ENCODE measurements around the gene GNG7. TPM values are rescaled to one million over a fixed set of nuclear protein-coding genes. Genes with fewer than 3 reads are reported as not detected.
"Not testable (repeated sequence)": the region's sequence is repeated elsewhere in the genome, so short reads cannot be mapped to it uniquely, and the experiment has no call there.

GNG7 gene
- total and polyA plus RNA-seq, 2 donors (not counting 3 experiments of a cell fraction or from before 2014, with no cell fraction given): 0.29 to 0.84 TPM

DNA sequence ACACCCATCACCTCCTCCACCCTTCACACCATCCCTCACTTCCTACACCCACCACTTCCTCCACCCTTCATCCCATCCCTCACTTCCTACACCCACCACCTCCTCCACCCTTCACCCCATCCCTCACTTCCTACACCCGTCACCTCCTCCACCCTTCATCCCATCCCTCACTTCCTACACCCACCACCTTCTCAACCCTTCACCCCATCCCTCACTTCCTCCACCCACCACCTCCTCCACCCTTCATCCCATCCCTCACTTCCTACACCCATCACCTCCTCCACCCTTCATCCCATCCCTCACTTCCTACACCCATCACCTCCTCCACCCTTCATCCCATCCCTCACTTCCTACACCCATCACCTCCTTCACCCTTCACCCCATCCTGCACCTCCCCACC is 11.6 kb upstream of the GNG7 start:
- H3K9me1 ChIP-seq (replicated peaks; ENCODE audit: control insufficient read depth, extremely low read depth, insufficient read depth, low read length); CTCF ChIA-PET; H3K79me2 ChIP-seq (ENCODE audit: control insufficient read depth, insufficient read depth, low read length); dilution Hi-C loops (cut with MboI; ENCODE audit: extremely low pct_ligation_motif_present, low sequenced_read_pairs); H3K9ac ChIP-seq (replicated peaks; ENCODE audit: extremely low read depth, insufficient read depth, low read length); H3K27ac ChIP-seq (ENCODE audit: insufficient read depth, low read depth, low read length); H3K9me3 ChIP-seq (replicated peaks; ENCODE audit: control insufficient read depth, insufficient read depth, low read length); H3K27me3 ChIP-seq (ENCODE audit: control insufficient read depth in 2 of 2, insufficient read depth in 2 of 2, low read length in 2 of 2); H4K20me1 ChIP-seq (replicated peaks; ENCODE audit: control insufficient read depth, extremely low read depth, insufficient read depth, low read length); POLR2A ChIA-PET; H2AFZ ChIP-seq (ENCODE audit: low read depth, low read length); intact Hi-C loops (cut with micrococcal nuclease); H3K36me3 ChIP-seq (ENCODE audit: control insufficient read depth in 2 of 2, extremely low read depth in 1 of 2, insufficient read depth in 2 of 2, low read length in 2 of 2); DNase-seq (ENCODE audit: low read depth, low spot score); H3K4me2 ChIP-seq (ENCODE audit: insufficient read depth, low read length); BruUV-seq (replicated peaks); H3K4me1 ChIP-seq (ENCODE audit: control insufficient read depth, extremely low read depth, insufficient read depth, low read length); FAIRE-seq; H3K4me3 ChIP-seq (replicated peaks in 1 of 3; ENCODE audit: insufficient read depth in 1 of 3, low read depth in 1 of 3, low read length in 3 of 3): not testable (repeated sequence)

DNA sequence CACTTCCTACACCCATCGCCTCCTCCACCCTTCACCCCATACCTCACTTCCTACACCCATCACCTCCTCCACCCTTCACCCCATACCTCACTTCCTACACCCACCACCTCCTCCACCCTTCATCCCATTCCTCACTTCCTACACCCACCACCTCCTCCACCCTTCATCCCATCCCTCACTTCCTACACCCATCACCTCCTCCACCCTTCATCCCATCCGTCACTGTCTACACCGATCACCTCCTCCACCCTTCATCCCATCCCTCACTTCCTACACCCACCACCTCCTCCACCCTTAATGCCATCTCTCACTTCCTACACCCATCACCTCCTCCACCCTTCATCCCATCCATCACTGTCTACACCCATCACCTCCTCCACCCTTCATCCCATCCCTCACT is 10.7 kb upstream of the GNG7 start:
- H3K4me1 ChIP-seq (ENCODE audit: control insufficient read depth, extremely low read depth, insufficient read depth, low read length); FAIRE-seq; H3K36me3 ChIP-seq (ENCODE audit: control insufficient read depth in 2 of 2, extremely low read depth in 1 of 2, insufficient read depth in 2 of 2, low read length in 2 of 2); H4K20me1 ChIP-seq (replicated peaks; ENCODE audit: control insufficient read depth, extremely low read depth, insufficient read depth, low read length); POLR2A ChIA-PET; BruUV-seq (replicated peaks); H3K4me3 ChIP-seq (replicated peaks in 1 of 3; ENCODE audit: insufficient read depth in 1 of 3, low read depth in 1 of 3, low read length in 3 of 3); DNase-seq (ENCODE audit: low read depth, low spot score); CTCF ChIA-PET; H3K27me3 ChIP-seq (ENCODE audit: control insufficient read depth in 2 of 2, insufficient read depth in 2 of 2, low read length in 2 of 2); H3K79me2 ChIP-seq (ENCODE audit: control insufficient read depth, insufficient read depth, low read length); dilution Hi-C loops (cut with MboI; ENCODE audit: extremely low pct_ligation_motif_present, low sequenced_read_pairs); intact Hi-C loops (cut with micrococcal nuclease); H3K9ac ChIP-seq (replicated peaks; ENCODE audit: extremely low read depth, insufficient read depth, low read length); H2AFZ ChIP-seq (ENCODE audit: low read depth, low read length); H3K9me1 ChIP-seq (replicated peaks; ENCODE audit: control insufficient read depth, extremely low read depth, insufficient read depth, low read length); H3K4me2 ChIP-seq (ENCODE audit: insufficient read depth, low read length); H3K9me3 ChIP-seq (replicated peaks; ENCODE audit: control insufficient read depth, insufficient read depth, low read length); H3K27ac ChIP-seq (ENCODE audit: insufficient read depth, low read depth, low read length): not testable (repeated sequence)

GRCh38 chr19:2711875-2712205 is 9.3 kb upstream of the GNG7 start:
- no TSS peak for BruUV-seq (replicated peaks)
- TF ChIP-seq FOS (IDR thresholded peaks at IDR 0.05; ENCODE audit: borderline replicate concordance, insufficient read depth, low read length) (no peak), MAX (IDR thresholded peaks at IDR 0.05; ENCODE audit: insufficient read depth, insufficient read length) (no peak), POLR2A (IDR thresholded peaks at IDR 0.05; ENCODE audit: low read depth, low read length) (no peak), MYC (IDR thresholded peaks at IDR 0.05; ENCODE audit: low read depth, low read length) (no peak), EZH2 (IDR thresholded peaks at IDR 0.05; ENCODE audit: borderline replicate concordance, low read depth, low read length, severe bottlenecking) (no peak), POLR2AphosphoS5 (IDR thresholded peaks at IDR 0.05; ENCODE audit: insufficient read depth, low read depth, low read length) (no peak), GATA2 (IDR thresholded peaks at IDR 0.05; ENCODE audit: insufficient read depth, insufficient read length, low read depth, low read length) (no peak), CTCF (IDR thresholded peaks at IDR 0.05; ENCODE audit: extremely low read depth in 1 of 2, insufficient read depth in 1 of 2, low read depth in 1 of 2, low read length in 2 of 2) (no peak), JUN (IDR thresholded peaks at IDR 0.05; ENCODE audit: borderline replicate concordance, insufficient read depth, insufficient read length, low read depth) (no peak)
- Histone ChIP-seq H2AFZ (ENCODE audit: low read depth, low read length) (no peak overlapping the region), H3K79me2 (ENCODE audit: control insufficient read depth, insufficient read depth, low read length) (no peaks in the 10 kb centered on the region), H3K27ac (ENCODE audit: insufficient read depth, low read depth, low read length) (no peak overlapping the region), H3K36me3 (ENCODE audit: control insufficient read depth in 2 of 2, extremely low read depth in 1 of 2, insufficient read depth in 2 of 2, low read length in 2 of 2) (no peaks in the 10 kb centered on the region), H3K4me3 (replicated peaks in 1 of 3; ENCODE audit: insufficient read depth in 1 of 3, low read depth in 1 of 3, low read length in 3 of 3) (no peak overlapping the region), H3K9ac (replicated peaks; ENCODE audit: extremely low read depth, insufficient read depth, low read length) (no peak overlapping the region), H3K9me3 (replicated peaks; ENCODE audit: control insufficient read depth, insufficient read depth, low read length) (no peaks in the 10 kb centered on the region), H3K4me1 (ENCODE audit: control insufficient read depth, extremely low read depth, insufficient read depth, low read length) (no peaks in the 10 kb centered on the region), H3K9me1 (replicated peaks; ENCODE audit: control insufficient read depth, extremely low read depth, insufficient read depth, low read length) (no peaks in the 10 kb centered on the region), H3K4me2 (ENCODE audit: insufficient read depth, low read length) (no peak overlapping the region), H3K27me3 (ENCODE audit: control insufficient read depth in 2 of 2, insufficient read depth in 2 of 2, low read length in 2 of 2) (no peaks in the 10 kb centered on the region), H4K20me1 (replicated peaks; ENCODE audit: control insufficient read depth, extremely low read depth, insufficient read depth, low read length) (no peaks in the 10 kb centered on the region)
- dilution Hi-C loops (cut with MboI; ENCODE audit: extremely low pct_ligation_motif_present, low sequenced_read_pairs) (no loop called here), intact Hi-C loops (cut with micrococcal nuclease) (no loop called here)
- FAIRE-seq (no peak), DNase-seq (ENCODE audit: low read depth, low spot score) (no peak)
- ChIA-PET CTCF (interaction anchor here (0.9 kb wide), 1 partner anchor 37 kb away, joined by 3 read pairs; no protein-coding TSS in a partner anchor), POLR2A (no interaction called here)

Data from endothelial cell of umbilical vein (primary cell).